Fibroblast of lung (primary cell): Measurements from ENCODE around the gene FAM13A. TPM values are rescaled to one million over a fixed set of nuclear protein-coding genes. Genes with fewer than 3 reads are reported as not detected.
"Not testable (repeated sequence)": the region's sequence is repeated elsewhere in the genome, so short reads cannot be mapped to it uniquely, and the experiment has no call there.

Experiments
- DNase-seq, 2 donors: peaks; one replicate each; pipeline versions ENCODE4 v3.0.0 to v3.0.0-alpha.2; 2010; ENCODE audit warnings: low read depth in 2 of 2
- H2AFZ ChIP-seq: 2 replicates; pipeline ENCODE4 v1.5.1; 2012; ENCODE audit warnings: low read length, control low read depth, inconsistent platforms
- H3K27ac ChIP-seq: 2 replicates; pipeline ENCODE4 v1.5.1; 2011; ENCODE audit warnings: low read length, control low read depth; ENCODE audit not compliant: insufficient read depth
- H3K27me3 ChIP-seq: 2 replicates; pipeline ENCODE4 v1.5.1; 2011; ENCODE audit warnings: mild to moderate bottlenecking, low read length; ENCODE audit not compliant: control insufficient read depth, insufficient read depth
- H3K36me3 ChIP-seq: 2 replicates; pipeline ENCODE4 v1.5.1; 2011; ENCODE audit warnings: low read length; ENCODE audit not compliant: control insufficient read depth, insufficient read depth
- H3K4me1 ChIP-seq: 2 replicates; pipeline ENCODE4 v1.5.1; 2011; ENCODE audit warnings: low read length; ENCODE audit not compliant: control insufficient read depth, insufficient read depth; ENCODE audit errors: extremely low read depth
- H3K4me2 ChIP-seq: 2 replicates; pipeline ENCODE4 v1.5.1; 2011; ENCODE audit warnings: low read length, control low read depth; ENCODE audit not compliant: insufficient read depth; ENCODE audit errors: extremely low read depth
- H3K4me3 ChIP-seq, 4 experiments: fragments of 200-600 bp in 1 of 4; sonication (generic) in 1 of 4; replicated peaks in 1 of 4; 2 replicates each; pipeline ENCODE4 v1.5.1; 2011 to 2016; ENCODE audit warnings: low read length in 4 of 4, low read depth in 3 of 4, mild to moderate bottlenecking in 3 of 4, control low read depth in 2 of 4, inconsistent platforms in 1 of 4, mixed read lengths in 1 of 4; ENCODE audit not compliant: insufficient read depth in 1 of 4; ENCODE audit errors: control extremely low read depth in 1 of 4
- H3K79me2 ChIP-seq: 2 replicates; pipeline ENCODE4 v1.5.1; 2012; ENCODE audit warnings: mild to moderate bottlenecking, low read length, inconsistent platforms; ENCODE audit not compliant: control insufficient read depth, insufficient read depth
- H3K9ac ChIP-seq: 2 replicates; pipeline ENCODE4 v1.5.1; 2011; ENCODE audit warnings: mild to moderate bottlenecking, low read length, control low read depth; ENCODE audit not compliant: insufficient read depth
- H3K9me3 ChIP-seq: 2 replicates; pipeline ENCODE4 v1.5.1; 2012; ENCODE audit warnings: low read depth, low read length; ENCODE audit not compliant: control insufficient read depth, insufficient read depth
- H4K20me1 ChIP-seq: 2 replicates; pipeline ENCODE4 v1.5.1; 2011; ENCODE audit warnings: low read length; ENCODE audit not compliant: control insufficient read depth, insufficient read depth; ENCODE audit errors: extremely low read depth
- EZH2 ChIP-seq: IDR thresholded peaks from 2 replicates; pipeline ENCODE4 v1.5.1; 2012; ENCODE audit warnings: low read length, control low read depth, mild to moderate bottlenecking; ENCODE audit errors: missing control alignments
- polyA plus RNA-seq, 2 donors: library from polyadenylated mRNA; depleted of rRNA in 1 of 2; stranded (reverse) in 1 of 2; unstranded in 1 of 2; fragments of >200 nt; gene quantifications; 2 replicates each; pipeline ENCODE4 v1.2.1, GENCODE V29; 2011 to 2012; ENCODE audit warnings: missing spikeins in 1 of 2
- total RNA-seq: library from RNA; depleted of rRNA; stranded (reverse); fragments of >200 nt; gene quantifications from 2 replicates; pipeline ENCODE4 v1.2.1, GENCODE V29; 2014
- TF ChIP-seq, protein P1 (sequence below), 2 donors: IDR thresholded peaks in 1 of 2; conservative IDR thresholded peaks in 1 of 2; 1 replicate in 1 of 2; 2 replicates in 1 of 2; pipeline ENCODE4 v1.5.1; 2011 to 2012; ENCODE audit warnings: low read length in 2 of 2, control low read depth in 1 of 2, inconsistent platforms in 1 of 2, low read depth in 1 of 2, mild to moderate bottlenecking in 1 of 2

Gene FAM13A
- total and polyA plus RNA-seq, 2 donors (not counting 1 experiment from before 2014, with no cell fraction given) = 14.3 to 23.9 TPM

DNA sequence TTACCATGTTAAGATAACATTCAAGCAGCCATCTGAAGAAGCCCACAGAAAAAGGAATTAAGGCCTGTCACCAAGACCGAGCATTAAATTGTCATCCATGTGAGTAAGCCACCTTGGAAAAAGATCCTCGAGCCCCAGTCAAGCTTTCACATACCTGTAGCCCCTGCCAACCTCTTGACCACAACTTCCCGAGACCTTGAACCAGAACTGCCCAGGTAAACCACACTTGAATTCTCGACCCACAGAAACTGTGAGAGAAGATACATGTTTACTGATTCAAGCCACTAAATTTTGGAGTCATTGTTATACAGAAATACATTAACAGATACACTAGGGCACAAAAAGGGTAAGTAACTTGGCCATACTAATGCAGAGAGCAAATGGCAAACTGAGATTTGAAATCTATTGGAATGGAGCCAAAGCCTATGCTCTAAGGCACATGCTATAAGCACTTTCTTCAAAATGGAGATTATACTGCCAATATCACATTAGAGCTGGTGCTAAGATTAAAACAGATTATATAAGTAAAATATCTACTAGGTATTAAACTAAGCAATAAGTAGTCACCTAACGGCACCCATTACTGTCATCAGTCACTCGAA lies 49.5 kb downstream of the FAM13A start:
- Histone ChIP-seq H3K27me3 (no peaks in the 10 kb centered on the region), H3K4me3 (no peak overlapping the region), H3K9me3 (no peaks in the 10 kb centered on the region), H4K20me1 (no peaks in the 10 kb centered on the region), H3K36me3 (no peaks in the 10 kb centered on the region), H3K79me2 (no peaks in the 10 kb centered on the region), H3K4me1 (no peaks in the 10 kb centered on the region), H3K4me2 (no peak overlapping the region), H3K9ac (no peak overlapping the region), H3K27ac (no peak overlapping the region), H2AFZ (no peak overlapping the region)
- DNase-seq = no peak
- TF ChIP-seq EZH2 = no peak
- TF ChIP-seq, protein P1, sequence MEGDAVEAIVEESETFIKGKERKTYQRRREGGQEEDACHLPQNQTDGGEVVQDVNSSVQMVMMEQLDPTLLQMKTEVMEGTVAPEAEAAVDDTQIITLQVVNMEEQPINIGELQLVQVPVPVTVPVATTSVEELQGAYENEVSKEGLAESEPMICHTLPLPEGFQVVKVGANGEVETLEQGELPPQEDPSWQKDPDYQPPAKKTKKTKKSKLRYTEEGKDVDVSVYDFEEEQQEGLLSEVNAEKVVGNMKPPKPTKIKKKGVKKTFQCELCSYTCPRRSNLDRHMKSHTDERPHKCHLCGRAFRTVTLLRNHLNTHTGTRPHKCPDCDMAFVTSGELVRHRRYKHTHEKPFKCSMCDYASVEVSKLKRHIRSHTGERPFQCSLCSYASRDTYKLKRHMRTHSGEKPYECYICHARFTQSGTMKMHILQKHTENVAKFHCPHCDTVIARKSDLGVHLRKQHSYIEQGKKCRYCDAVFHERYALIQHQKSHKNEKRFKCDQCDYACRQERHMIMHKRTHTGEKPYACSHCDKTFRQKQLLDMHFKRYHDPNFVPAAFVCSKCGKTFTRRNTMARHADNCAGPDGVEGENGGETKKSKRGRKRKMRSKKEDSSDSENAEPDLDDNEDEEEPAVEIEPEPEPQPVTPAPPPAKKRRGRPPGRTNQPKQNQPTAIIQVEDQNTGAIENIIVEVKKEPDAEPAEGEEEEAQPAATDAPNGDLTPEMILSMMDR (conservative IDR thresholded peaks at IDR 0.05 in 1 of 2, IDR thresholded peaks at IDR 0.05 in 1 of 2; ENCODE audit: low read depth in 1 of 2, low read length in 2 of 2) = no peak

GRCh38 chr4:89006307-89006706 lies 50.7 kb downstream of the FAM13A start:
- Histone ChIP-seq H3K27me3 (no peaks in the 10 kb centered on the region), H3K27ac (no peak overlapping the region), H2AFZ (no peak overlapping the region), H4K20me1 (no peaks in the 10 kb centered on the region), H3K36me3 (no peaks in the 10 kb centered on the region), H3K79me2 (no peaks in the 10 kb centered on the region), H3K9ac (no peak overlapping the region), H3K4me2 (no peak overlapping the region), H3K9me3 (no peaks in the 10 kb centered on the region), H3K4me3 (no peak overlapping the region), H3K4me1 (no peaks in the 10 kb centered on the region)
- no peak for DNase-seq
- TF ChIP-seq, protein P1 (conservative IDR thresholded peaks at IDR 0.05 in 1 of 2, IDR thresholded peaks at IDR 0.05 in 1 of 2; ENCODE audit: low read depth in 1 of 2, low read length in 2 of 2) = no peak
- TF ChIP-seq EZH2 = no peak

DNA sequence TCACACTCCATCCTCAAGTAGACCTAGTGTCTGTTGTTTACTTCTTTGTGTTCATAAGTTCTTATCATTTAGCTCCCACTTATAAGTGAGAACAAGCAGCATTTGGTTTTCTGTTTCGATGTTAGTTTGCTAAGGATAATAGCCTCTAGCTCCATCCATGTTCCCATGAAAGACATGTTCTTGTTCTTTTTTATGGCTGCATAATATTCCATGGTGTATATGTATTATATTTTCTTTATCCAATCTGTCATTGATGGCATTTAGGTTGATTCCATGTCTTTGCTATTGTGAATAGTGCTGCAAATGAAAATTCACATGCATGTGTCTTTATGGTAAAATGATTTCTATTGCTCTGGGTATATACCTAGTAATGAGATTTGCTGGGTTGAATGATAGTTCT lies 51.9 kb downstream of the FAM13A start:
- not testable (repeated sequence) for H3K4me2 ChIP-seq, H2AFZ ChIP-seq, H3K27me3 ChIP-seq, H3K27ac ChIP-seq, H3K4me1 ChIP-seq, H3K36me3 ChIP-seq, DNase-seq, H3K79me2 ChIP-seq, H4K20me1 ChIP-seq, H3K9me3 ChIP-seq, H3K9ac ChIP-seq, H3K4me3 ChIP-seq
